ENCODE results near the gene MYL4.

- TF ChIP-seq CTCF (IDR thresholded peaks at IDR 0.05) (no peak), POLR2A (IDR thresholded peaks at IDR 0.05) (no peak)
Observed at GRCh38 chr17:47210779-47211178, 1.6 kb downstream of the MYL4 start.

All from stomach (tissue), 4 donors.